GM10248 (cell line): ENCODE results near the gene COL9A2.

Experiments used
- CTCF ChIA-PET: fragments of 300-600 bp; sonication (Branson Sonifier 250); formaldehyde crosslinking; extraction: SDS; loops from one replicate; lab custom pipeline; 2021; ENCODE audit warnings: antibody characterized with exemption; lab: Yijun Ruan, JAX
- POLR2A ChIA-PET: fragments of 350-650 bp; sonication (Branson Sonifier 250); formaldehyde crosslinking; extraction: SDS; loops from one replicate; lab custom pipeline; 2020; ENCODE audit warnings: antibody characterized with exemption; lab: Yijun Ruan, JAX
- DNase-seq: peaks from one replicate; pipeline ENCODE4 v3.0.0; 2012; ENCODE audit errors: extremely low spot score
- TF ChIP-seq, protein P1 (sequence below): IDR thresholded peaks from 2 replicates; pipeline ENCODE4 v1.5.1; 2012; ENCODE audit warnings: mild to moderate bottlenecking, low read depth; ENCODE audit errors: extremely low read depth, missing control alignments, control extremely low read depth

Gene COL9A2

DNA sequence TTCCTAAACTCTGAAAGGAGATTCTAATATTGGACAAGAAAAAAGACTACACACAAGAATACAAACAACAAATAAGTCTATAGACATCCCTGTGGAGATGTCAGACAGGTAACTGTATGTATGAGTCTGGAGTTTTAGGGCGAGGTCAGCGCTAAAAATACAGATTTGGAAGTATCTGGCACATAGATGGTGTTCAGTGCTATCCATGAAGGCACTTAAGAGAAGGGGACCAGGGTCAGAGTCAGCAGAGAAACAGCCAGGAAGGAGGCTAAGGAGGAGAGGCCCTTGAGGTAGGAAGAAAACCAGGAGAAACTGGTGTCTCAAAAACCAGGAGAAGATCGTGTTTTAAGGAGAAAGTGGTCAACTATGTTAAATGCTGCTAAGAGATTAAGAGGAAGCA, 41.0 kb downstream of the COL9A2 start:
- POLR2A ChIA-PET, result interaction anchor here (0.6 kb wide), 1 partner anchor 29 kb away, joined by 3 read pairs; no protein-coding TSS in a partner anchor
- TF ChIP-seq, protein P1, sequence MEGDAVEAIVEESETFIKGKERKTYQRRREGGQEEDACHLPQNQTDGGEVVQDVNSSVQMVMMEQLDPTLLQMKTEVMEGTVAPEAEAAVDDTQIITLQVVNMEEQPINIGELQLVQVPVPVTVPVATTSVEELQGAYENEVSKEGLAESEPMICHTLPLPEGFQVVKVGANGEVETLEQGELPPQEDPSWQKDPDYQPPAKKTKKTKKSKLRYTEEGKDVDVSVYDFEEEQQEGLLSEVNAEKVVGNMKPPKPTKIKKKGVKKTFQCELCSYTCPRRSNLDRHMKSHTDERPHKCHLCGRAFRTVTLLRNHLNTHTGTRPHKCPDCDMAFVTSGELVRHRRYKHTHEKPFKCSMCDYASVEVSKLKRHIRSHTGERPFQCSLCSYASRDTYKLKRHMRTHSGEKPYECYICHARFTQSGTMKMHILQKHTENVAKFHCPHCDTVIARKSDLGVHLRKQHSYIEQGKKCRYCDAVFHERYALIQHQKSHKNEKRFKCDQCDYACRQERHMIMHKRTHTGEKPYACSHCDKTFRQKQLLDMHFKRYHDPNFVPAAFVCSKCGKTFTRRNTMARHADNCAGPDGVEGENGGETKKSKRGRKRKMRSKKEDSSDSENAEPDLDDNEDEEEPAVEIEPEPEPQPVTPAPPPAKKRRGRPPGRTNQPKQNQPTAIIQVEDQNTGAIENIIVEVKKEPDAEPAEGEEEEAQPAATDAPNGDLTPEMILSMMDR, result no peak

GRCh38 chr1:40274331-40274730, 42.8 kb downstream of the COL9A2 start:
- CTCF ChIA-PET, result interaction anchor here (1.1 to 2.0 kb wide), 3 partner anchors 11 to 19 kb away, joined by 3 to 5 read pairs (median 3); no protein-coding TSS in a partner anchor

More for the DNA sequence above, 41.0 kb downstream of the COL9A2 start:
- CTCF ChIA-PET, result interaction anchor here (1.5 kb wide), 1 partner anchor 39 kb away, joined by 3 read pairs; no protein-coding TSS in a partner anchor
- DNase-seq, result no peak

GRCh38 chr1:40273547-40274166, 43.4 kb downstream of the COL9A2 start:
- no peak for DNase-seq
- ChIA-PET POLR2A (no interaction called here), CTCF (interaction anchor here (1.0 to 2.0 kb wide), 7 partner anchors 12 to 131 kb away, joined by 3 to 6 read pairs (median 3); no protein-coding TSS in a partner anchor)
- TF ChIP-seq, protein P1, result no peak

More at GRCh38 chr1:40274331-40274730, 42.8 kb downstream of the COL9A2 start:
- POLR2A ChIA-PET, result no interaction called here
- TF ChIP-seq, protein P1, result no peak
- no peak for DNase-seq

DNA sequence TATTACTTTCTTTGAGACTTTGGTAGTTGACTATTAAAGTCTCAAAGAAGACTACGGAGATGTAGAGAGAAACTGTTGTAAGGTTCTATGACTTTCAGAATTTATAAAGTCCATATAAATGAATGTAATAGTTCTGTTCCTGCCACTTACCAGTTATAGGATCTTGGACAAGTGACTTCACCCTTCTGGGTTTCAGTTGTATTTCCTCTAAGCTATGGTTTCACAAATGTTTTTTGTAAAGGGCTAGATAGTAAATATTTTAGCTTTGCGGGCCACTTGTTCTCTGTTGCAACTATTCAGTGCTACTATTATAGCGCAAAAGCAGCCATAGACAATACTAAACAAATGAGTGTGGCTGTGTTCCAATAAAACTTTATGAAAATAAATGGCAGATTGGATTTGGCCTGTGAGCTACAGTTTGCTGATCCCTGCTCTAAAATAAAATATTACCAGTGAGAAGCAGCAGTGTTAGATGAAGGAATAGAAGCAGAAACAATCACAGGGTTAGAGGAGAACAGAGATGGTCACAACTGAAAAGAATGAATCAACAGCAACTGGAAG, 44.4 kb downstream of the COL9A2 start:
- TF ChIP-seq, protein P1, result no peak
- DNase-seq, result no peak
- ChIA-PET CTCF (interaction anchor here (1.0 to 2.0 kb wide), 6 partner anchors 11 to 132 kb away, joined by 3 to 6 read pairs (median 4); no protein-coding TSS in a partner anchor), POLR2A (interaction anchor here (0.6 kb wide), 1 partner anchor 26 kb away, joined by 4 read pairs; no protein-coding TSS in a partner anchor)

DNA sequence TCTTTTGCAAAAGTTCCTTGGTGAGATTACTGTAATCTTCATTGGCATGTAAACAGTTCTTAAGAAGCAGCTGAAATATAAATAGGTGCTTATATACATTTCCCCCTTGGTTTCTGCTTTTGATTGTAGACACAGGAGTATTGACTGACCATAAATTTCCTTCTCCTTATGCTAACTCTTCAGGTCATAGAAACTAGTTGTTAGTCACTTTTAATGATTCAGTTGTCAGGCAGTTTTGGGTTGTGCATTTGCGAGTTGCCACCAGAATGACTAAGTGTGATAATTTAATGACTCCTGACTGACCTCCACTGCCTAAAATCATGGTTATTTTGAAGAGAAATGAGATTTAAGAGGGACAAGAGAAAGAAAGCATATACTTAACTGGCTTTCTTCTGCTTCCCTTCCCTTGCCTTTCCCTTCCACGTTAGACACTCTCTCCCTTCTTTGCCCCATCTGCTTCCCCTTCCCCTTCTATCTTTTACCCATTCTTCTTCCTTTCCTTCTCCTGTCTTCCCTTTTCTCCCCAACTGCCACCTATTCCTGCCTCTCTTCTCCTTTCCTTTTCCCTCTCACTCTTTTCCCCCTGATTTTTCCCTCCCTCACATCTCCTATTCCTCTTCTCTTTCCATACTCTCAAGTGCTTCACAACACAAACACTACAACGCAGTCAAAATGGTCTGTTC, 46.8 kb downstream of the COL9A2 start:
- TF ChIP-seq, protein P1, result no peak
- POLR2A ChIA-PET, result interaction anchor here (0.6 kb wide), 1 partner anchor 123 kb away, joined by 3 read pairs; no protein-coding TSS in a partner anchor
- DNase-seq, result no peak
- CTCF ChIA-PET, result interaction anchor here (1.4 kb wide), 2 partner anchors 25 to 118 kb away, joined by 3 to 4 read pairs; no protein-coding TSS in a partner anchor

GRCh38 chr1:40268211-40268610, 48.9 kb downstream of the COL9A2 start:
- CTCF ChIA-PET, result interaction anchor here (1.6 kb wide), 1 partner anchor 7 kb away, joined by 3 read pairs; no protein-coding TSS in a partner anchor
- POLR2A ChIA-PET, result no interaction called here
- no peak for DNase-seq
- TF ChIP-seq, protein P1, result no peak
